Activated T-cell treated with anti-CD3 and anti-CD28 coated beads, Interleukin-2, amount 50 U/mL, for 24 hours (primary cell): ENCODE data around the gene CALN1.

Source experiments
- DNase-seq: peaks from one replicate; pipeline ENCODE4 v3.0.0-alpha.2; 2020
- H3K27ac Mint-ChIP-seq: 2 replicates; pipeline ENCODE4 v1.8.0; 2020; ENCODE audit warnings: mild to moderate bottlenecking, mixed read lengths
- H3K27me3 Mint-ChIP-seq: 2 replicates; pipeline ENCODE4 v1.8.0; 2020; ENCODE audit warnings: mixed read lengths
- H3K36me3 Mint-ChIP-seq: 2 replicates; pipeline ENCODE4 v1.8.0; 2020; ENCODE audit warnings: low read depth, mixed read lengths
- H3K4me1 Mint-ChIP-seq: 2 replicates; pipeline ENCODE4 v1.8.0; 2020; ENCODE audit warnings: low read depth, mixed read lengths
- H3K4me3 Mint-ChIP-seq: 2 replicates; pipeline ENCODE4 v1.8.0; 2020; ENCODE audit warnings: mild to moderate bottlenecking, moderate library complexity, mixed read lengths
- H3K9me3 Mint-ChIP-seq: 2 replicates; pipeline ENCODE4 v1.8.0; 2020; ENCODE audit warnings: mixed read lengths

The CALN1 gene

GRCh38 chr7:72283309-72283708, 128.8 kb downstream of the CALN1 start:
- H3K9me3 Mint-ChIP-seq, result peaks cover 5% of the 10 kb centered on the region
- no peaks in the 10 kb centered on the region for H3K36me3 Mint-ChIP-seq
- no peaks in the 10 kb centered on the region for H3K4me1 Mint-ChIP-seq
- H3K27ac Mint-ChIP-seq, result no peak overlapping the region
- no peaks in the 10 kb centered on the region for H3K27me3 Mint-ChIP-seq
- no peak for DNase-seq
- H3K4me3 Mint-ChIP-seq, result no peak overlapping the region

GRCh38 chr7:72281308-72281707, 130.8 kb downstream of the CALN1 start:
- H3K4me3 Mint-ChIP-seq, result no peak overlapping the region
- no peak for DNase-seq
- H3K4me1 Mint-ChIP-seq, result no peaks in the 10 kb centered on the region
- no peaks in the 10 kb centered on the region for H3K36me3 Mint-ChIP-seq
- peaks cover 14% of the 10 kb centered on the region for H3K9me3 Mint-ChIP-seq
- no peak overlapping the region for H3K27ac Mint-ChIP-seq
- H3K27me3 Mint-ChIP-seq, result no peaks in the 10 kb centered on the region

GRCh38 chr7:72279203-72279602, 132.9 kb downstream of the CALN1 start:
- Mint-ChIP-seq H3K36me3 (no peaks in the 10 kb centered on the region), H3K27me3 (no peaks in the 10 kb centered on the region), H3K4me1 (no peaks in the 10 kb centered on the region), H3K4me3 (no peak overlapping the region), H3K27ac (no peak overlapping the region), H3K9me3 (peaks cover 14% of the 10 kb centered on the region)
- no peak for DNase-seq

GRCh38 chr7:72278550-72278949, 133.6 kb downstream of the CALN1 start:
- Mint-ChIP-seq H3K4me3 (no peak overlapping the region), H3K4me1 (no peaks in the 10 kb centered on the region), H3K36me3 (no peaks in the 10 kb centered on the region), H3K9me3 (peaks cover 14% of the 10 kb centered on the region), H3K27ac (no peak overlapping the region), H3K27me3 (no peaks in the 10 kb centered on the region)
- no peak for DNase-seq

GRCh38 chr7:72275382-72276070, 136.6 kb downstream of the CALN1 start:
- Mint-ChIP-seq H3K27ac (no peak overlapping the region), H3K4me1 (no peaks in the 10 kb centered on the region), H3K9me3 (peaks cover 12% of the 10 kb centered on the region), H3K27me3 (no peaks in the 10 kb centered on the region), H3K4me3 (no peak overlapping the region), H3K36me3 (no peaks in the 10 kb centered on the region)
- no peak for DNase-seq

GRCh38 chr7:72272479-72272878, 139.7 kb downstream of the CALN1 start:
- Mint-ChIP-seq H3K27me3 (no peaks in the 10 kb centered on the region), H3K4me3 (no peak overlapping the region), H3K36me3 (no peaks in the 10 kb centered on the region), H3K9me3 (peaks cover 17% of the 10 kb centered on the region), H3K4me1 (no peaks in the 10 kb centered on the region), H3K27ac (no peak overlapping the region)
- DNase-seq, result no peak

- no peaks in the 10 kb centered on the region for H3K36me3 Mint-ChIP-seq
- H3K27ac Mint-ChIP-seq, result no peak overlapping the region
- no peak for DNase-seq
- H3K4me1 Mint-ChIP-seq, result no peaks in the 10 kb centered on the region
- H3K27me3 Mint-ChIP-seq, result no peaks in the 10 kb centered on the region
- no peak overlapping the region for H3K4me3 Mint-ChIP-seq
- H3K9me3 Mint-ChIP-seq, result peaks cover 10% of the 10 kb centered on the region
These were observed 143.3 kb downstream of the CALN1 start for GRCh38 chr7:72268796-72269195.

GRCh38 chr7:72268090-72268489, 144.0 kb downstream of the CALN1 start:
- Mint-ChIP-seq H3K4me1 (no peaks in the 10 kb centered on the region), H3K36me3 (no peaks in the 10 kb centered on the region), H3K27me3 (no peaks in the 10 kb centered on the region), H3K27ac (no peak overlapping the region), H3K9me3 (peaks cover 10% of the 10 kb centered on the region), H3K4me3 (no peak overlapping the region)
- DNase-seq, result no peak

GRCh38 chr7:72267291-72267800, 144.8 kb downstream of the CALN1 start:
- Mint-ChIP-seq H3K4me3 (no peak overlapping the region), H3K4me1 (no peaks in the 10 kb centered on the region), H3K9me3 (peaks cover 10% of the 10 kb centered on the region), H3K27me3 (no peaks in the 10 kb centered on the region), H3K36me3 (no peaks in the 10 kb centered on the region), H3K27ac (no peak overlapping the region)
- no peak for DNase-seq

- Mint-ChIP-seq H3K4me3 (no peak overlapping the region), H3K27me3 (no peaks in the 10 kb centered on the region), H3K9me3 (peaks cover 10% of the 10 kb centered on the region), H3K36me3 (no peaks in the 10 kb centered on the region), H3K27ac (no peak overlapping the region), H3K4me1 (no peaks in the 10 kb centered on the region)
- no peak for DNase-seq
These were observed 145.4 kb downstream of the CALN1 start for GRCh38 chr7:72266771-72267170.

- Mint-ChIP-seq H3K36me3 (no peaks in the 10 kb centered on the region), H3K4me1 (no peaks in the 10 kb centered on the region), H3K4me3 (no peak overlapping the region), H3K27me3 (no peaks in the 10 kb centered on the region), H3K27ac (no peak overlapping the region), H3K9me3 (peaks cover 10% of the 10 kb centered on the region)
- no peak for DNase-seq
These were observed 146.8 kb downstream of the CALN1 start for GRCh38 chr7:72265071-72265904.

GRCh38 chr7:72260406-72260805, 151.7 kb downstream of the CALN1 start:
- Mint-ChIP-seq H3K36me3 (no peaks in the 10 kb centered on the region), H3K9me3 (peaks cover 2% of the 10 kb centered on the region), H3K27ac (no peak overlapping the region), H3K4me1 (no peaks in the 10 kb centered on the region), H3K4me3 (no peak overlapping the region), H3K27me3 (no peaks in the 10 kb centered on the region)
- no peak for DNase-seq

- Mint-ChIP-seq H3K9me3 (peaks cover 2% of the 10 kb centered on the region), H3K27me3 (no peaks in the 10 kb centered on the region), H3K4me1 (no peaks in the 10 kb centered on the region), H3K36me3 (no peaks in the 10 kb centered on the region), H3K4me3 (no peak overlapping the region), H3K27ac (no peak overlapping the region)
- DNase-seq, result no peak
These were observed 154.1 kb downstream of the CALN1 start for GRCh38 chr7:72258074-72258473.

- DNase-seq, result no peak
- Mint-ChIP-seq H3K9me3 (peaks cover 3% of the 10 kb centered on the region), H3K4me1 (no peaks in the 10 kb centered on the region), H3K36me3 (no peaks in the 10 kb centered on the region), H3K4me3 (no peak overlapping the region), H3K27ac (no peak overlapping the region), H3K27me3 (no peaks in the 10 kb centered on the region)
These were observed 157.7 kb downstream of the CALN1 start for GRCh38 chr7:72254455-72254854.

- no peaks in the 10 kb centered on the region for H3K4me1 Mint-ChIP-seq
- no peaks in the 10 kb centered on the region for H3K36me3 Mint-ChIP-seq
- H3K27me3 Mint-ChIP-seq, result no peaks in the 10 kb centered on the region
- no peak overlapping the region for H3K4me3 Mint-ChIP-seq
- no peak for DNase-seq
- H3K27ac Mint-ChIP-seq, result no peak overlapping the region
- peaks cover 15% of the 10 kb centered on the region for H3K9me3 Mint-ChIP-seq
These were observed 163.0 kb downstream of the CALN1 start for GRCh38 chr7:72249106-72249505.
